GM12872 (cell line): ENCODE data around the gene COL18A1.

Source experiments
- CTCF ChIP-seq: IDR thresholded peaks from 3 replicates; pipeline ENCODE4 v1.5.1; 2011; ENCODE audit warnings: low read depth, mild to moderate bottlenecking, low read length, moderate library complexity; ENCODE audit not compliant: insufficient read depth

The COL18A1 gene

GRCh38 chr21:45408271-45408791, 3.4 kb downstream of the COL18A1 start:
- no peak for TF ChIP-seq CTCF

- TF ChIP-seq CTCF, result no peak
Measured at GRCh38 chr21:45408801-45409261, 3.9 kb downstream of the COL18A1 start.

GRCh38 chr21:45409466-45410150, 4.6 kb downstream of the COL18A1 start:
- TF ChIP-seq CTCF, result no peak

- TF ChIP-seq CTCF, result no peak
Measured at GRCh38 chr21:45410151-45410864, 5.3 kb downstream of the COL18A1 start.

- TF ChIP-seq CTCF, result no peak
Measured at GRCh38 chr21:45410865-45411809, 6.2 kb downstream of the COL18A1 start.

GRCh38 chr21:45411810-45412206, 6.8 kb downstream of the COL18A1 start:
- no peak for TF ChIP-seq CTCF

- TF ChIP-seq CTCF, result no peak
Measured at GRCh38 chr21:45412491-45412890, 7.5 kb downstream of the COL18A1 start.
